Adrenal gland (tissue), 5 donors: ENCODE results near the gene WFDC11.

ENCODE experiments used
- CTCF ChIP-seq, 6 experiments: fragments of 450-650 bp in 4 of 6; fragments of 200-600 bp in 2 of 6; sonication (generic) in 1 of 6; IDR thresholded peaks; 1 replicate in 5 of 6; 2 replicates in 1 of 6; pipeline versions ENCODE4 v1.5.1 to v1.8.0; 2016 to 2021; ENCODE audit warnings: antibody characterized with exemption in 6 of 6, mild to moderate bottlenecking in 2 of 6, moderate library complexity in 1 of 6
- POLR2A ChIP-seq, 2 donors: fragments of 450-650 bp; IDR thresholded peaks; one replicate each; pipeline ENCODE4 v1.6.1; 2017; ENCODE audit warnings: antibody characterized with exemption in 2 of 2, mild to moderate bottlenecking in 2 of 2, moderate library complexity in 1 of 2
- donor health status: DM: no; HTN: no; CAD: no.

- no peak for TF ChIP-seq CTCF (IDR thresholded peaks at IDR 0.05)
- no peak for TF ChIP-seq POLR2A (IDR thresholded peaks at IDR 0.05)
These were observed 31.1 kb upstream of the WFDC11 start for GRCh38 chr20:45701104-45701503.
